Activated CD4-positive, alpha-beta T cell treated with anti-CD3 and anti-CD28 coated beads for 1 hour (primary cell): ENCODE data around the gene ZBTB11.
"Not testable (repeated sequence)": the region's sequence is repeated elsewhere in the genome, so short reads cannot be mapped to it uniquely, and the experiment has no call there.

Source experiments
- DNase-seq: peaks from one replicate; pipeline ENCODE4 v3.0.0-alpha.2; 2020

The ZBTB11 gene

DNA sequence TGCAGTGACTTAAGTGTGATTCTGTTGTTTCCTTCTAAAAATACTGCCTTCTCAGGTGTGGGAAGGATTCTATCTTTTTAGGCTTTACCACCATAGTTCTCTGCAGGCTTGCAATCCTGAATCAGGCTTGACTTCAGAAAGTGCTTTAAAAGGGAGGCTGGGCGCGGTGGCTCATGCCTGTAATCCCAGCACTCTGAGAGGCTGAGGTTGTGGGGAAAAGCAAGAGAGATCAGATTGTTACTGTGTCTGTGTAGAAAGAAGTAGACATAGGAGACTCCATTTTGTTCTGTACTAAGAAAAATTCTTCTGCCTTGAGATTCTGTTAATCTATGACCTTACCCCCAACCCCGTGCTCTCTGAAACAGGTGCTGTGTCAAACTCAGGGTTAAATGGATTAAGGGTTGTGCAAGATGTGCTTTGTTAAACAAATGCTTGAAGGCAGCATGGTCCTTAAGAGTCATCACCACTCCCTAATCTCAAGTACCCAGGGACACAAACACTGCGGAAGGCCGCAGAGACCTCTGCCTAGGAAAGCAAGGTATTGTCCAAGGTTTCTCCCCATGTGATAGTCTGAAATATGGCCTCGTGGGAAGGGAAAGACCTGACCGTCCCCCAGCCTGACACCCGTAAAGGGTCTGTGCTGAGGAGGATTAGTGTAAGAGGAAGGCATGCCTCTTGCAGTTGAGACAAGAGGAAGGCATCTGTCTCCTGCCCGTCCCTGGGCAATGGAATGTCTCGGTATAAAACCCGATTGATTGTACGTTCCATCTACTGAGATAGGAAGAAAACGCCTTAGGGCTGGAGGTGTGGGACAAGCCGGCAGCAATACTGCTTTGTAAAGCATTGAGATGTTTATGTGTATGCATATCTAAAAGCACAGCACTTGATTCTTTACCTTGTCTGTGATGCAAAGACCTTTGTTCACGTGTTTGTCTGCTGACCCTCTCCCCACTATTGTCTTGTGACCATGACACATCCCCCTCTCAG is 15.0 kb upstream of the ZBTB11 start:
- not testable (repeated sequence) for DNase-seq

DNA sequence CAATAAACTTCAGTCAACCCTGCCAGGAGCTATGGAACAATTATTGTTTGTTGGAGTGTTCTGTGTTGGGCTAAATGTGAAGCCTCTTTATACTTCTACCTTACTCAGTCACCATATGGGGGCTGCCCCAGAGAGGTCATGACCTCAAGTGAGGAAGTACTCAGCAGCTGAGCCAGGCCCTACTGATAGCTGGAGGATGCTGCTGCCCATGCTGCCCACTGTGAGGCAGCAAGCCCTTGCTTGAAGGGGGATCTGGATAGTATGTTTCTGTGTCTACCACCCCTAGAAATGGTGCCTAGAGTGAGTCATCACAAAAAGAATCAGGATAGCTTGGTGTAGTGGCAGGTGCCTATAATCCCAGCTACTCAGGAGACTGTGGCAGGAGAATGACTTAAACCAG is 14.0 kb upstream of the ZBTB11 start:
- no peak for DNase-seq

DNA sequence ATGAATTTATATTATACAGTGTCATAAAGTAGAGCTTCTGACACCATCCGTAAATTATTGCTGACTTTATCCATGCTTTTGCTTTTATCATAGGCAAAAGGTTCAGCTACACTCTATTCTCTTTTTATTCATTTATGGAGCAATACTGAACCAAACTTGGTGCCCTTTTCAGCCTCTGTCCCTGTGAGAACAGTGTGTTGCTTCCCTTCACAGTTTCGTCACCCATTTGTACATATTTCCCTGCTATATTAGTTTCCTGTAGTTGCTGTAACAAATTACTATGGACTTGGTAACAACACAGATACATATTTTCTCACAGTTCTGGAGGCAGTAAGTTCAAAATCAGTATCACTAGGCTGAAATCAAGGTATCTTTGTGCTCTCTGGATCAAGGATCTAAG is 12.4 kb upstream of the ZBTB11 start:
- DNase-seq: no peak

DNA sequence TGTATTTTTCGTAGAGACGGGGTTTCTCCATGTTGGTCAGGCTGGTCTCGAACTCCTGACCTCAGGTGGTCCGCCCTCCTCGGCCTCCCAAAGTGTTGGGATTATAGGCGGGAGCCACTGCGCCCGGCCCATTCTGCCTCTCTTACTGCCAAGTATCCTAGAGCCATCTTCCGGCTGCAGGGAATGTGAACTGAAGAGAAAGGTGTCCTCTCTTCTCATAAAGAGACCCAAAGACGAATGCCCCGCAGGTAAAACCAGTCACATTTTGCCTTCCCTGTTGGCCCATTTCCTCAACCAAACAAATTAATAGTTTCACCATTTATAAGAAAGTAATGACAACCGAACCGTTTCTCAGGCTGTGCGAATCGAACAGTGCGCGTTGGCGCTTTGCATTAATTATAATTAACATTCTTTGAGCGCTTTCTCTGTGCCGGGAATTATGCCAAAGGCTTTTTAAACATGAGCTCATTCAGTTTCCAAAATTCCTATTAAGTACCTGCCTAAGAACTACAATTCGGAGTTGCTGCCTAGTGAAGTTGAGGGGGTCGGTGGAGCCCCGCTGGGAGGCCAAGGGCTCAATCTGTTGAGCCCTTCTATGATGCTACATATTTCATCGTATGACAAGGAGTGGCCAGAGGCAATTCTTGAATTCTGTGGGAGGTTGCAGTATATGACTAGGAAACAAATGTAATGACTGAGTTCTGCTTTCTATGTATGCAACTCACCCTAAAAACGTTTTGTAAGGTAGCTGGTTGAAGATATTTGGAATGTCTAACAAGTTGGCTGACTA is 10.4 kb upstream of the ZBTB11 start:
- DNase-seq: no peak

DNA sequence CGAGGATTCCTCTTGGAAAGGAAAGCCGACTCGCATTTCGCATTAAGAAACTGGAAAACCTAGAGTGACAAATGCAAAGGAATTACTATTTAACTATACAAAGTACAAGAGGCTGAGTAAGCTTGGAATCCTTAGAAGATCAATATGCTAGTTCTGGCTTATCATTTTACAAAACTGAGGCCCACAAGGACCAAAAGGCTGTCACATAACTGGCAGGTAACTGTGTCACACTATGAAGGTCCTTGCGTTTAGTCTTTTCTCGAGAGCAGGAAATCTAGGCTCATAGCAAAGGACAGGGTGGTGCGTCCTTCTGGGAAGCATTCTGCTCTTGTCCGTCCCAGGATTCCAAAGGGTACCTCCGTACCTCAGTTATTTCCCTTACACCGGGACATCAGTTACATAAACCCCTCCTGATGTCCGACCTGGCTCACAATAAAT is 9.0 kb upstream of the ZBTB11 start:
- no peak for DNase-seq

DNA sequence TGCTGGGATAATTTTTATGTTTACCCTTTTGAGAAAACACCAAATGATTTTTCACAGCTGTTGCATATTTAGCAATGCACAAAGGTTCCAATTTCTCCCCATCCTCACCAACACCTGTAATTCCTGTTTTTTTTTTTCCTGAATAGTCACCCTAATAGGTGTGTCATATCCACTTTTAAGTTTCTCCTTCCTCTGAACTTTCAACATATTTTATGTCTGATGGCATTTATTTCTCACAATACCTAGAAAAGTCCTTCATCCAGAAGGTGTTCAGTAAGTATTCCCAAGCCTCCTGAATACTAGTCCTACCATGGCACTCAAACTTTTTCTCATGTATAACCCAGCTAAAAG is 8.1 kb upstream of the ZBTB11 start:
- no peak for DNase-seq

DNA sequence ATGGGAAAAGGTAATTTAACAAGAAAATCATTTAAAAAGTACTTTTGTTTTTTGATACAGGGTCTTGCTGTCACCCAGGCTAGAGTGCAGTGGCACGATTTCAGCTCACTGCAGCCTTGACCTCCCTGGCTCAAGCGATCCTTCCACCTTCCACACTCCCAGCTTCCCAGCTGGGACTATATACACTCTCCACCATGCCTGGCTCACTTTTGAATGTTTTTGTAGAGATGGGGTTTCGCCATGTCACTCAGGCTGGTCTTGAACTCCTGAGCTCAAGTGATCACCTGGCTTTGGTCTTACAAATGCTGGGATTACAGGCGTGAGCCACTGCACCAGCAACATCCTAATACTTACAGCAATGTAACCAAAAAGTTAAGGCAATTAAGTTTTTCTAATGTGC is 3.5 kb upstream of the ZBTB11 start:
- no peak for DNase-seq

DNA sequence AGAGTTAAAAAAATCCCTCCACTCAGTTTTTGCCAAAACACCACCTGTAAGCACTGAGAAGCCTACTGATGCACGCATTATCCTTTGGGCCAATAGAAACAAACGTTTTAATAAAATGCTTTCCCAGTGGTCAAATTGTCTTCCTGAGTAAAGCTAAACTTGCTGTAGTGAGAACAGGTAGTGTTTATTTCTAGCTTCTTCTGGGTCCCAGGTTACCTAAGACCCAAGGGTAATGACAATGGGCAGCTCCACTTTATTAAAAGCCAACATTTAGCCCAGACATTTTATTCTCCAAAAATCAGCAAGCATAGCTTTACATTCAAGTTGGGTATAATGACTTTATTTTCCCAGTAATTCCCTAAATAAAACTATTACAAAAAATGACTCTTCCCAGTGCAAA is 1.9 kb upstream of the ZBTB11 start:
- not testable (repeated sequence) for DNase-seq

GRCh38 chr3:101677436-101678286 is 729 bp upstream of the ZBTB11 start:
- DNase-seq: no peak

DNA sequence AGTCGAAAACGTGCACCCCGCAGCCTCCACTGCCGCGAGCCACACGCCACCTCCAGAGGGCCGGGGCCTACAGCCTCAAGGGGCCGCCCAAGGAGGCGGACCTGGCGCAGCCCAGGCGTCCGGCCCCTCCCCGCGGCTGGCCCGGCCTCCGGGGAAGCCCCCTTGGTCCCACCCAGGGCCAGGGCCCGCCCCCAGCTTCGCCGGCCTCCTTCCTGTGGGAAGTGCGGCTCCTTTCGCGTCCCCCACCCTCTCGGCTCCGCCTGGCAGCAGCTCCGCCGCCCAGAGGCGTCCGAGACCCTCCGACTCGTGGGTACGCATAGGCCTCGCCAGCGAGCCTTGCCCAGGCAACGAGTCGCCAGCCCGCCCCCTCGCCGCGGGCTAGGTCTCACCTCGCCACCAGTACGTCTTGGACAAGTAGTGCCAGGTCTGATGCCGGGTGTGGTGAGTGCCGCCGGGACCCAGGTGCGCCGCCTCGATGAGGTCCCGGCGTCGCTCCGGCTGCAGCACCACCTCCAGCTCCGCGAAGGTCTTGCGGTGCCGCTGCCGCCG is 642 bp downstream of the ZBTB11 start:
- peak; percentile 89 for DNase-seq

DNA sequence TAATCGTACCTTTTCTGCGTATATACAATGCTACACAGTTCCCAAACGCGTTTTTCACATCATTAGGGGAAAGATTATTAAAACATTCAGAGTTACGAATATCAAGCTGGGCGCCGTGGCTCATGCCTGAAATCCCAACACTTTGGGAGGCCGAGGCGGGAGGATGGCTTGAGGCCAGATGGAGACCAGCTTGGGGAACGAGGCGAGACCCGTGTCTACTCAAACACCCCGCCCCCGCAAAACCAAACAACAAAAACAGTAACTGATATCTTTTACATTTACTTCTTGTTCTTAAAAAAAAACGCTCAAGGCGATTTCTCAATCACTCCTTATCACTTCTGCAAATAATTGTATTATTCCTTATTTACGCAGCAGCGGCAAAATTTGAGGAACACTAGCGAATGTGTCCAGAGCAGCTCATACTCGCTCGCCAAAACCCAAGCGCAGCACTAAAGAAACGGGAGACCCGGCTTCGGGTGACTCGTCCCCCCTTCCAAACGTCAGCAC is 1.2 kb downstream of the ZBTB11 start:
- no peak for DNase-seq

DNA sequence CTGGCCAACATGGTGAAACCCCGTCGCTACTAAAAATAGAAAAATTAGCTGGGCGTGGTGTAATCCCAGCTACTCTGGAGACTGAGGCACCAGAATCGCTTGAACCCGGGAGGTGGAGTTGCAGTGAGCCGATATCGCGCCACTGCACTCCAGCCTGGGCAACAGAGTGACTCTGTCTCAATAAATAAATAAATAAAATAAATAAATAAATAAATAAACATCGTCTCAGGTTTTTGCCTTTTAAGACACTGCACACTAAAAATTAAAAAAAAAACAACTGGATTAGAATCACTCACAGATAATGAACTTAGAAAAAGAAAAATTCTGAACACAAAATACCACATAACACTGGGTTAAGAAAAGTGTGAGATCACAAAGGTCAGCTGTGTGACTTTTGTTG is 2.4 kb downstream of the ZBTB11 start:
- DNase-seq: no peak

GRCh38 chr3:101673953-101674352 is 3.0 kb downstream of the ZBTB11 start:
- DNase-seq: no peak

DNA sequence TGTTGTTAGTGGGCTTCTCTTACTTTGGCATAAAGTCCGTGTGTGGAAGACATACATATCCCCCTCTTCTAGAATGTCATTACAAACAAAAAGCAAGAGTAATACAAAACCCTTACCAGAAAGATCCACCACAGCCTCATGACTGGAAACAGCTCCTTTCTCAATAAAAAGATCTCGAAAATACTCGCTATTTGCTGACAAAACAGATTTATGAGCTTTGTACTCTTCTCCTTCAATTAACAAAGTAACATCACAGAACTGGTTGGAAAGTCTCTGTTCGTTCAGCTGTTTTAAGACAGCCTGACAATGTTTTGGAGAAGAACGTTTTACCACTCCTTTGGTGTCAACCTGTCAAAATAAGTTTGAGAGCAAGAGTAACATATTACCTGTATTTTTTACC is 5.9 kb downstream of the ZBTB11 start:
- no peak for DNase-seq

DNA sequence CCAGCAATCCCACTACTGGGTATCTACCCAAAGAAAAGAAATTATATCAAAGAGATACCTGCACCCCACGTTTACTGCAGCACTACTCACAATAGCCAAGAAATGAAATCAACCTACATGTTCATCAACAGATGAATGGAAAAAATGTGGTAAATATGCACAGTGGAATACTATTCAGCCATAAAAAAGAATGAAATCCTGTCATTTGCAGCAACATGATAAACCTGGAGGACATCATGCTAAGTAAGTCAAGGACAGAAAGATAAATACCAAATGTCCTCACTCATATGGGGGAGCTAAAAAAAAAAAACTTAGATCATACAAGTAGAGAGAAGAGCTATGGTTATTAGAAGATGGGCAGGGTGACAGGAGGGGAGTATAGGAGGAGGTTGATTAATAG is 9.1 kb downstream of the ZBTB11 start:
- DNase-seq: no peak

GRCh38 chr3:101667331-101667730 is 9.6 kb downstream of the ZBTB11 start:
- no peak for DNase-seq

DNA sequence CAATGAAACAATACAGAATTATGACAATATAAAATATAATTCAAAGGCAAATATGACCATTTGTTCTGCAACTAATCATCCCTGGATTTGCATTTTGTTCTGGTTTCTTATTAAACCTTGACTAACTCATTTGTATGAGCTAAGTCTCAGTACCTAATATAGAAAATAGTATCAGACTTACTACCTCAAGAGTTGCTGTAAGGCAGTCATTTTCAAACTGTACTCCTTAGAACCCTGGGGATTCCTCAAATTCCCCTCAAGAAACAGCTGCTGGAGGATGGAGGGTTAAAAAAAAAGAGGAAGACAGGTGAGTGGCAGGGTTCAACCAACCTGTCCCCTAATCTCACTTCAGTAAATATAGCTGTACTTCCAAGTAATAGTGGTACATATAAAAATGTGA is 11.1 kb downstream of the ZBTB11 start:
- DNase-seq: no peak

GRCh38 chr3:101665357-101665756 is 11.6 kb downstream of the ZBTB11 start:
- DNase-seq: no peak

DNA sequence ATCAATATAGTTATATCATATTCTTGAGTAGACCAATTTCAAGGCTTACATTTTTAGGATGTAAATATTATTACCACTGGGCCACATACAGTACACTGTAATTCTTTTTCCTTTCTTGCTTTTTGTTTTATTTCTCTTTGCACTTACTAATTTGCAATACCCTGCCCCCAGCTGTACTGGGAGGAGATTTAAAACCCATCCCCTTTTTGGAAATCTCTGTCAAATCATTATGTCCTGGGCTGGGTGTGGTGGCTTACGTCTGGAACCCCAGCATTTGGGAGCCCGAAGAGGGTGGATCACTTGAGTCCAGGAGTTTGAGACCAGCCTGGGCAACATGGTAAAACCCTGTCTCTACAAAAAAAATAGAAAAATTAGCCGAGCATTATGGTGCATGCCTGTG is 16.2 kb downstream of the ZBTB11 start:
- no peak for DNase-seq

DNA sequence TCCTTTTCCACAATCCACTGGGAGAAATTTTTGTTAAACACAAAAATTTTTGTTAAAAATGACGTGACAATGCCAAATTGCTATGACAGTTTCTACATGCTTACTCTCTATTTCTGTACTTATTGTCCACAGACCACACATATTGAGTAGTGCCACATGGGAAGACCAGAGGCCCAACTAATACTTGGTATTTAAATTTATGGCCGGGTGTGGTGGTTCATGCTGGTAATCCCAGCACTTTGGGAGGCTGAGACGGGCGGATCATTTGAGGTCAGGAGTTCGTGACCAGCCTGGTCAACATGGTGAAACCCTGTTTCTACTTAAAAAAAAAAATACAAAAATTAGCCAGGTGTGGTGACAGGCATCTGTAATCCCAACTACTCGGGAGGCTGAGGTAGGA is 20.3 kb downstream of the ZBTB11 start:
- DNase-seq: no peak

DNA sequence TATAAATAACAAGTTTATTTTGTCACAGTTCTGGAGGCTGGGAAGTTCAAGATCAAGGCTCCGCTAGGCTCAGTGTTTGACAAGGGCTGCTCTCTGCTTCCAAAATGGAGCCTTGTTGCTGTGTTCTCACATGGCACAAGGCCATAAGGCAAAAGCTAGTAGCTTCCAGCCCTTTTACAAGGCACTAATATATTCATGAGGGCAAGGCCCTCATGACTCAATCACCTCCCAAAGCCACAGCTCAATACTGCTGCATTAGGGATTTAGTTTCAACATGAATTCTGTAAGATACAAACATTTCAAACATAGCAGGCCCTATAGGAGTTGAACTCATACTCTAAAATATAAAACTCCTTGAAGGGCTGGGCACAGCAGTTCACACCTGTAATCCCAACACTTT is 30.2 kb downstream of the ZBTB11 start:
- no peak for DNase-seq

GRCh38 chr3:101643861-101644613 is 32.9 kb downstream of the ZBTB11 start:
- DNase-seq: no peak
